Skeletal muscle cell (primary cell): ENCODE measurements around the gene DVL2.
A peak's percentile ranks its signal among the peaks of the same experiment; 100 is the strongest.

Experiments used
- DNase-seq: peaks from one replicate; pipeline ENCODE4 v3.0.0-alpha.2; 2010; ENCODE audit warnings: low read depth
- H3K4me3 ChIP-seq: 2 replicates; pipeline ENCODE4 v1.5.1; 2011; ENCODE audit warnings: low read depth, mild to moderate bottlenecking, control low read depth, low read length, moderate library complexity

Gene DVL2

DNA sequence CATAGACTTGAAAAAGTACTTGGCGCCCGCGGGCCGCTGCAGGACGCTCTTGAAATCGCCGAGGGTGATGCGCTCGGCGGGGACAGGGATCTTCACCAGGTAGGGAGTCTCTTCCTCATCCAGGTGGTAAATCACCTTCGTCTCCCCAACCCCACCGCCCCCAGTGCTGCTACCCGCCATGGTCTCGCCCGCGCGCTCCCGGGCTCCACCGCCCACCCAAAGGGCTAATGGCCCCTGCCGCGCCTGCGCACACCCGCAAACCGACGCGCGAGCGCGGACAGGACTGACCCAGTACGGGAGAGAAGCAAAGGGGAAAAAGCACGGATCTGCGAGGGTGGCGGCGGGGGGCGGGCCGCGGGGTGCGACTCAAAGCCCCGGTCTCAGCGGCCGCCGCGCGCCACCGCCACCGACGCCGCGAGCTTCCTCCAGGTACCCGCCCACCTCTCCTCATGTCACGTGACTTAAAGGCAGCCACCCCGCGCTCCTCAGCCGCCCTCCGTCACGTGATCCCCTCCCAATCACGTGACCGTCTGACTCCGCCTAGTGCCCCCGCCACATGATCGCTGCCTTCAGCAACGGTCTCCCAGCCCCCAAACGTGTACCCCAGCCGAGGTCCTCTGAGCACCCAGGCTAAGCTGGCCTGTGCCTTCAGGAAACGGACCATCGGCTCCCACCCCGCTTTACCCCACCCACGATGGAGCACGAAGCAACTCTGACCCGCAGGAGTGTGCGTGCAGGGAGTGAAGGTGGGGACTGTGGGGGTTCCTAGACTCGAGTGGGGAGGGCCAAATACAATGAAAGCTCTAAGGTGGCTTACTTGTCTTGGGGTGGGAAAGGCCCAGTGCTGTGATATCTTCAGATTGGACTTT, at the start of gene DVL2:
Gene DVL2, minus strand, starts transcription at position 435 of the 869 bp plus-strand sequence. Its CDS starts 255 bp downstream, at position 180.
- peak within 1 kb of the TSS; percentile 86 for H3K4me3 ChIP-seq
- DNase-seq, result peak; percentile 86

- no peak for DNase-seq
- no peak overlapping the region for H3K4me3 ChIP-seq
These were observed 49.3 kb upstream of the DVL2 start for GRCh38 chr17:7283471-7284216.

- DNase-seq, result no peak
- no peak overlapping the region for H3K4me3 ChIP-seq
These were observed 48.5 kb upstream of the DVL2 start for GRCh38 chr17:7282752-7283321.

DNA sequence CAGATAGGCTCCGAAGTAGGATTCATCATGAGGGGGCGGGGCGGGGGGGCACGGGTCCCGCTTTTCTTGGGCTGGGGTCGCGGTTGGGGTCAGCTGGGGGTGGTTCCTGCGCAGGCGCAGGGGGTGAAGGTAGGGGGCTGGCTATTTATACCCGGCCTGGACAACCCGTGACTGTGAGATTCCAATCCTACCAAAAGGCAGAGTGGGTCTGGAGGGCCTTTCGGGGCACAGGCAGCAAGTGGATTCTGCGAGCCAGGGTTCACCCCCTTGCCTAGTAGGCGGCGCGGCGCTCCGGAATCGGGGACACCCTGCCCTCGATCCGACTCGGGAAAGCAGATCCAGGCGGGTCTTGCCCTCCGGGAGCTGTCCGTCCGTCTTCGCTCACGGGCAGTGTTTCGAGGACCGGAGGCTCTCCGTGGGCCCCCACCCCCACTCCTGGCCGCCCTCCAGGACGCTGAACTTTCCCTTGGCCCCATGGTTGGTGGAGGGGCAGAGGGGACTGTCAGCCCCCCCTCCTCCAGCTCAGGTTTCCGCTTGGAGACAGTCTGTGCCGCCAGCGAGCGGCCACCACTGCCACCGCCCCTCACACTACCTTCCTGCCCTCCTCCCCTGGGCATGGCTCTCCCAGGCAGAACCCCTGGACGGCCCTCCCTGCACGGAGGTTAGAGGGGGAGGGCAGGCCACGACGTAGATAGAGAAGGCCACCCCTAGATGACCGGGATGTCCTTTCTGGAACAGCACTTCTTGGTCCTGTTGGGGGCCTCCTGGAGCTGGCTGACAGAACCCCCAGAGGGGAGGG, 47.8 kb upstream of the DVL2 start:
- peak overlapping the region; percentile 49 for H3K4me3 ChIP-seq
- no peak for DNase-seq

GRCh38 chr17:7281074-7281952, 47.0 kb upstream of the DVL2 start, which contains the start of gene SLC2A4:
Gene SLC2A4 (plus strand): TSS chr17:7281718. CDS start chr17:7281935, 217 bp downstream.
- peak within 1 kb of the TSS; percentile 49 for H3K4me3 ChIP-seq

DNA sequence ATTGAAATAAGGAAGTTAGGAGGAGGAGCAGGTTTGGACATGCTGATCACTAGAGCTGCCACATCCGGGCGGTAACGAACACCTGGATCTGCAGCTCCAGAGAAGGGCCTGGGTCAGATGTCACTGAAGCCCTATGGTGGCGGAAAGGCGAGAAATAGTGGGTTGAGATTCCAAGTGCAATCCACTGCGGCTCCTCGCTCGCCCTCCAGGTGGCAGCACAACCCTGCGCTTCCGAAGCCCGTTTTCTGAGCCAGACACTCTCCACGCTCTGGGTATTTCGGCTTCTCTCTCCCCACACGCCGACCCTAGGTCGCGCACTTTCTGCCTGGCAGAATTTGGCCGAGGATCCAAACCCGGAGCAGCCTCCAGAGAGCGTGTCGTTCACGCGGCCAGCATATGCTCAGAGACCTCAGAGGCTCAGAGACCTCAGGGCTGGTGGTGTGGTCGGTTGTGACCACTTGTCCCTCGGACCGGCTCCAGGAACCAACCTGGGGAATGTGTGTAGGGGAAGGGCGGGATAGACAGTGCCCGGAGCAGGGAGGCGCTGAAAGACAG, 46.3 kb upstream of the DVL2 start:
- no peak for DNase-seq
- H3K4me3 ChIP-seq, result peak overlapping the region; percentile 49

More at GRCh38 chr17:7281074-7281952, 47.0 kb upstream of the DVL2 start, which contains the start of gene SLC2A4:
- peak; percentile 73 for DNase-seq

DNA sequence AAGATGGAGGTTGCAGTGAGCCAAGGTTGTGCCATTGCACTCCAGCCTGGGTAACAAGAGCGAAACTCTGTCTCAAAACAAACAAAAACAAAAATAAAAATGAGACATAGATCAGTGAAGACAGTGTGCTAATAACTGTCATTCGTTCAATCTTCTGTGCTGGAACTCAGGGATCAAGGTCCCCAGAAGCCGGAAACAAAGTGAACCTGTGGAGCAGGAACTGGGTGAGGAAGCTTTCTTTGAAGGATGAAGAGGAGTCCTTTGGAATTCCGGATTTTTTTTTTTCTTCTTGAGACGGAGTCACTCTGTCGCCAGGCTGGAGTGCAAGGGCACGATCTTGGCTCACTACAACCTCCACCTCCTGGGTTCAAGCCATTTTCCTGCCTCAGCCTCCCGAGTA, 45.1 kb upstream of the DVL2 start:
- H3K4me3 ChIP-seq, result no peak overlapping the region
- DNase-seq, result no peak

DNA sequence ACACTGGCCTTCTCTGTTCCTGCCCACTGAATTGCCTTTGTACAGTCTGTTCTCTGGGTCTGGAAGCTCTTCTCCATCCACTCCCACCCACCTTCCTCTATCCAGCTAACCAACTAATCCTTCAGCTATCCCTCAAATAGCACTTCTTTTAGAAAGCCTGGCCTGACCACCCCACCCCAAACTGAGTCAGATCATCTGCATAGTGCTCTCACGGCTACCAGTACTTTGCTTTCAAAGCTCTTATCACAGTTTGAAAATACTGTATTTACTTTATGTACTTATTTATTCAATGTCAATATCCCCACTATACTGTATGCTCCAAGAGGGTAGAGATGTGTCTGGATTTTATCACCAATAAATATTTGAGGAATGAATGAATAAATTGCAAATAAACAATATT, 32.5 kb upstream of the DVL2 start:
- H3K4me3 ChIP-seq, result no peak overlapping the region

GRCh38 chr17:7263801-7264078, 29.4 kb upstream of the DVL2 start:
- H3K4me3 ChIP-seq, result no peak overlapping the region
- DNase-seq, result no peak

More for the DNA sequence above, 32.5 kb upstream of the DVL2 start:
- no peak for DNase-seq

GRCh38 chr17:7262935-7263800, 28.9 kb upstream of the DVL2 start:
- no peak overlapping the region for H3K4me3 ChIP-seq
- no peak for DNase-seq

DNA sequence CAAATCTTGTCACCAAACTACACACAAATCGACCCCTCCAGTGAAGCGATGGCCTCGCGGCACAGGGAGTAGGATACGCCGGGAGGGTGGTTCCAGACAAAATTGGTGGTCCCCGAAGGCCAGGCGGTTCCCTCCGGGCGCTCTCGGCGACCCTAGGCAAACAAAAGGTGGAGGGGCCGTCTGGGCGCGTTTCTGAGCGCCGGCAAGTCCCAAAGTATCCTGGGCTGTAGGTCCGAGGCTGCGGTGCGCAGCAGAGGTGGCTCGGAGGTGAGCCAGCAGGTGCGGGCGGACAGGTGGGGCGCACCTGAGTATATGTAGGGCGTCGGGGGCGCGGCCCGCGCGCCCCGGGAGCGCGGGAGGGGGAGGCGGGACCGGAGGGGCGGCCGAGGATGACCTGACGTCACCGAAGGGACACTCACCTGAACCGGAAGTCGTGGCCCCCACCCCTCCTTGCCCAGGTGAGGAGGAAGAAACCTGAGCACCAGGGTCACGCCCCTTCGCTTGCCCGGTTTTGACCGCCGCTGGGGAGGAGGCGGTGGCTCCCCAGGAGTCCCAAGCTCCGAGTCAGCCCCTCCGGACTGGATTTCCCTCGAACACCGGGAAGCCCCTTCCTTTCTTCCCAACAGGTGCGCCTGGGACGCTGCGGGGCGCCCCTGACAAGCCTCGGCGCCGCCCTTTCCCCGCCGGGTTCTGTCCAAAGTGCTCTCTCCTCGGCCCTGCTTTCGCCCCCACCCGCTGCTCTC, 28.0 kb upstream of the DVL2 start, which contains the start of gene CLDN7:
Gene CLDN7, minus strand, starts transcription at position 287 of the 743 bp plus-strand sequence. CDS start 435 bp downstream, outside the sequence.
- peak within 1 kb of the TSS; percentile 40 for H3K4me3 ChIP-seq
- DNase-seq, result no peak

GRCh38 chr17:7261379-7262191, 27.3 kb upstream of the DVL2 start:
- DNase-seq, result no peak
- peak overlapping the region; percentile 40 for H3K4me3 ChIP-seq

GRCh38 chr17:7260651-7261378, 26.5 kb upstream of the DVL2 start:
- peak overlapping the region; percentile 40 for H3K4me3 ChIP-seq
- no peak for DNase-seq

GRCh38 chr17:7260151-7260550, 25.8 kb upstream of the DVL2 start:
- no peak for DNase-seq
- H3K4me3 ChIP-seq, result no peak overlapping the region

DNA sequence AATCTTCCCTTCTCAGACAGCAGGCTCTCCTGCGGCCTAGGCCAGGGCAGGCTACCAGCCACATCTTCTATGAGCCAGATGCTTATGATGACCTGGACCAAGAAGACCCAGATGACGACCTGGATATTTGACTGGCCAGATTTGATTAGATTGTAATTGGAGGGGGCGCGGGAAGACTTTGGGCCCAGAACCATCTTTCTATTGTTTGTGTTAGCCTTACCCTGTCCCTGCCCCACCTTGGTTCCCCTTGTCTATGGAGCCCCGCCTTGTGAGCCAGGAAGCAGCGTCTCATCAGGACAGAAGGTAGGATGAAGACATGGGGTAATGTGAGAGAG, 25.2 kb upstream of the DVL2 start:
- H3K4me3 ChIP-seq, result no peak overlapping the region
- DNase-seq, result no peak
